ENCODE data around the gene KNCN. TPM values are rescaled to one million over a fixed set of nuclear protein-coding genes. Genes with fewer than 3 reads are reported as not detected.

KNCN gene
- total RNA-seq, 1 donor = not detected

GRCh38 chr1:46516200-46516950 is 35.1 kb downstream of the KNCN start:
- no peak overlapping the region for H3K4me3 ChIP-seq (ENCODE audit: insufficient read depth, low read length)
- no peaks in the 10 kb centered on the region for H4K20me1 ChIP-seq (ENCODE audit: insufficient read depth, low read length)
- peaks cover 12% of the 10 kb centered on the region for H3K27me3 ChIP-seq (ENCODE audit: insufficient read depth, low read length)

GRCh38 chr1:46515576-46515975 is 35.9 kb downstream of the KNCN start:
- Histone ChIP-seq H3K4me3 (ENCODE audit: insufficient read depth, low read length) (no peak overlapping the region), H3K27ac (ENCODE audit: low read depth, low read length) (no peak overlapping the region), H3K79me2 (ENCODE audit: insufficient read depth, low read length) (no peaks in the 10 kb centered on the region), H4K20me1 (ENCODE audit: insufficient read depth, low read length) (no peaks in the 10 kb centered on the region), H3K9me3 (ENCODE audit: low read depth, low read length) (no peaks in the 10 kb centered on the region), H3K4me1 (ENCODE audit: insufficient read depth, low read length) (peaks cover 10% of the 10 kb centered on the region), H3K36me3 (ENCODE audit: insufficient read depth, low read length) (no peaks in the 10 kb centered on the region), H3K27me3 (ENCODE audit: insufficient read depth, low read length) (peaks cover 12% of the 10 kb centered on the region), H3K4me2 (ENCODE audit: insufficient read depth, low read length) (no peak overlapping the region), H2AFZ (ENCODE audit: low read length) (no peak overlapping the region)
- DNase-seq (ENCODE audit: insufficient read length, low spot score, missing footprints) = no peak
- no peak for TF ChIP-seq CTCF (IDR thresholded peaks at IDR 0.05; ENCODE audit: extremely low read depth, low read depth, low read length)

More at GRCh38 chr1:46516200-46516950, 35.1 kb downstream of the KNCN start:
- H3K4me2 ChIP-seq (ENCODE audit: insufficient read depth, low read length) = no peak overlapping the region
- H3K36me3 ChIP-seq (ENCODE audit: insufficient read depth, low read length) = no peaks in the 10 kb centered on the region
- DNase-seq (ENCODE audit: insufficient read length, low spot score, missing footprints) = peak; percentile 72
- H3K4me1 ChIP-seq (ENCODE audit: insufficient read depth, low read length) = peaks cover 16% of the 10 kb centered on the region
- no peak overlapping the region for H3K27ac ChIP-seq (ENCODE audit: low read depth, low read length)
- TF ChIP-seq CTCF (IDR thresholded peaks at IDR 0.05; ENCODE audit: extremely low read depth, low read depth, low read length) = no peak
- H3K9me3 ChIP-seq (ENCODE audit: low read depth, low read length) = no peaks in the 10 kb centered on the region
- H3K79me2 ChIP-seq (ENCODE audit: insufficient read depth, low read length) = no peaks in the 10 kb centered on the region
- H2AFZ ChIP-seq (ENCODE audit: low read length) = no peak overlapping the region

- Histone ChIP-seq H3K4me1 (ENCODE audit: insufficient read depth, low read length) (peaks cover 4% of the 10 kb centered on the region), H3K4me2 (ENCODE audit: insufficient read depth, low read length) (no peak overlapping the region), H3K79me2 (ENCODE audit: insufficient read depth, low read length) (no peaks in the 10 kb centered on the region), H2AFZ (ENCODE audit: low read length) (no peak overlapping the region), H3K4me3 (ENCODE audit: insufficient read depth, low read length) (no peak overlapping the region), H3K27me3 (ENCODE audit: insufficient read depth, low read length) (peaks cover 12% of the 10 kb centered on the region), H3K9me3 (ENCODE audit: low read depth, low read length) (no peaks in the 10 kb centered on the region), H3K36me3 (ENCODE audit: insufficient read depth, low read length) (no peaks in the 10 kb centered on the region), H4K20me1 (ENCODE audit: insufficient read depth, low read length) (no peaks in the 10 kb centered on the region), H3K27ac (ENCODE audit: low read depth, low read length) (no peak overlapping the region)
- DNase-seq (ENCODE audit: insufficient read length, low spot score, missing footprints) = peak; percentile 66
- no peak for TF ChIP-seq CTCF (IDR thresholded peaks at IDR 0.05; ENCODE audit: extremely low read depth, low read depth, low read length)
Observed at GRCh38 chr1:46513536-46513935, 37.9 kb downstream of the KNCN start.

- H3K79me2 ChIP-seq (ENCODE audit: insufficient read depth, low read length) = no peaks in the 10 kb centered on the region
- TF ChIP-seq CTCF (IDR thresholded peaks at IDR 0.05; ENCODE audit: extremely low read depth, low read depth, low read length) = no peak
- no peak overlapping the region for H3K4me2 ChIP-seq (ENCODE audit: insufficient read depth, low read length)
- H2AFZ ChIP-seq (ENCODE audit: low read length) = no peak overlapping the region
- no peaks in the 10 kb centered on the region for H3K9me3 ChIP-seq (ENCODE audit: low read depth, low read length)
- no peaks in the 10 kb centered on the region for H4K20me1 ChIP-seq (ENCODE audit: insufficient read depth, low read length)
- H3K27ac ChIP-seq (ENCODE audit: low read depth, low read length) = no peak overlapping the region
- H3K4me3 ChIP-seq (ENCODE audit: insufficient read depth, low read length) = no peak overlapping the region
- peaks cover 4% of the 10 kb centered on the region for H3K4me1 ChIP-seq (ENCODE audit: insufficient read depth, low read length)
- no peaks in the 10 kb centered on the region for H3K36me3 ChIP-seq (ENCODE audit: insufficient read depth, low read length)
- peaks cover 12% of the 10 kb centered on the region for H3K27me3 ChIP-seq (ENCODE audit: insufficient read depth, low read length)
- DNase-seq (ENCODE audit: insufficient read length, low spot score, missing footprints) = peak; percentile 54
Observed at GRCh38 chr1:46512792-46513190, 38.7 kb downstream of the KNCN start.
